Measurements from ENCODE around the gene C19orf81. TPM values are rescaled to one million over a fixed set of nuclear protein-coding genes. Genes with fewer than 3 reads are reported as not detected.

Gene C19orf81
- total and polyA plus RNA-seq, 2 of the 8 experiments (the other 6 are each of a cell fraction or from before 2014, with no cell fraction given): 11.7 to 13.0 TPM

DNA sequence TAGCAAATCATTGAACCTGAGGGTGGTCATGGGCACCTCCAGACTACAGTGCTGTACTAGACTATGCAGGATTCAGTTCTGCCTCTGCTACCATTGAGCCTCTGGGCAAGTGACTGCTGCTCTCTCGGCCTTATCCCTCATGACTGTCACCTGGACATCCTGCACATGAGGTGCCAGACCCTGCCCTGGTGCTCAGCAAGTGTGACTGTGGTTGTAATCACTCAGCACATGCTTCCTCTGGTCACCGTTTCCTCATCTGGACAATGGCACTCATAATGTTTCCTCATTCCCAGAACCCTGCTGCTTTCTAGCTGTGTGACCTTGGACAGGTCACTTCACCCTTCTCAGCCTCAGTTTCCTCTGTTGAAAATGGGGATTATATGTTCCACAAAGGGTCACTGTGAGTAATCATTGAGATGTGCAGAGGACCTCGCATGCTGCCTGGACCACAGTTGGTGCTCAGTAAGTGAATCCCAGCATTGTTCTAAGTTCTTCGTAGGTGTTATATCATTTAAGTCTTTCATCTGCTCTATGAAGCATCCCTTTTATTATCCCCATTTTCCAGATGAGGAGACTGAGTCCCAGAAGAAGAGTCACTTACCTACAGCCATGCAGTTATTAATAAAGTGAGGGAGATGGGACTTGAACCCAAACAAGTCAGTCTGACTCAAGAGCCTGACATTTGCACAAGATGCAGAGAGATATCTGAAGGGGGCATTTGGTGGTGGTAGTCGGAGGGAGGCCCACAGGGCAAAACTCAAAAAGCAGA lies 12.7 kb upstream of the C19orf81 start (continued):
- TF ChIP-seq ASH2L (IDR thresholded peaks at IDR 0.05; ENCODE audit: low read length): no peak
- TF ChIP-seq SIX5 (IDR thresholded peaks at IDR 0.05; ENCODE audit: low read depth, low read length): no peak
- no peak for TF ChIP-seq CBX8 (IDR thresholded peaks at IDR 0.05; ENCODE audit: borderline replicate concordance, low read depth, low read length)
